Uterus (tissue), 4 donors: Measurements from ENCODE around the gene CCDC158. TPM values are rescaled to one million over a fixed set of nuclear protein-coding genes. Genes with fewer than 3 reads are reported as not detected.
"Not testable (repeated sequence)": the region's sequence is repeated elsewhere in the genome, so short reads cannot be mapped to it uniquely, and the experiment has no call there.

Experiments
- DNase-seq, 2 donors: peaks; one replicate each; pipeline ENCODE4 v3.0.0-alpha.2; 2019 to 2020
- H3K27ac ChIP-seq, 2 donors: fragments of 200-600 bp; sonication (generic); 1 replicate in 1 of 2; 2 replicates in 1 of 2; pipeline ENCODE4 v1.5.1; 2016 to 2018
- H3K27me3 ChIP-seq, 2 donors: fragments of 200-600 bp; sonication (generic); one replicate each; pipeline ENCODE4 v1.5.1; 2018 to 2019; ENCODE audit warnings: control low read depth in 1 of 2
- H3K36me3 ChIP-seq, 2 donors: fragments of 200-600 bp; sonication (generic); one replicate each; pipeline ENCODE4 v1.5.1; 2019; ENCODE audit warnings: control low read depth in 1 of 2
- H3K4me1 ChIP-seq, 2 donors: fragments of 200-600 bp; sonication (generic); one replicate each; pipeline ENCODE4 v1.5.1; 2018 to 2019; ENCODE audit warnings: control low read depth in 1 of 2
- H3K4me3 ChIP-seq, 2 donors: fragments of 200-600 bp; sonication (generic); 1 replicate in 1 of 2; 2 replicates in 1 of 2; pipeline ENCODE4 v1.5.1; 2018 to 2019; ENCODE audit warnings: mild to moderate bottlenecking in 1 of 2
- H3K9me3 ChIP-seq, 2 donors: fragments of 200-600 bp; sonication (generic); one replicate each; pipeline ENCODE4 v1.5.1; 2019; ENCODE audit warnings: control low read depth in 1 of 2
- POLR2A ChIP-seq, 2 donors: fragments of 450-650 bp; IDR thresholded peaks; one replicate each; pipeline ENCODE4 v1.6.1; 2016; ENCODE audit warnings: antibody characterized with exemption in 2 of 2, mild to moderate bottlenecking in 1 of 2, moderate library complexity in 1 of 2
- intact Hi-C: fragments of 100-400 bp; cut with DNase I; formaldehyde crosslinking; loops from one replicate; pipeline ENCODE4 v1.15.1; 2023; ENCODE audit warnings: low total_unique reads
- total RNA-seq, 4 donors: library from RNA; depleted of rRNA in 3 of 4; stranded (reverse); fragments of >200 nt in 3 of 4; gene quantifications; one replicate each; pipeline versions ENCODE4 v1.1.0 to v1.2.4, GENCODE V29; 2014 to 2023
- TF ChIP-seq, protein P1 (sequence below), 4 experiments: fragments of 200-600 bp in 2 of 4; fragments of 450-650 bp in 2 of 4; sonication (generic) in 2 of 4; IDR thresholded peaks; one replicate each; pipeline ENCODE4 v1.5.1; 2016 to 2019; ENCODE audit warnings: antibody characterized with exemption in 4 of 4, mild to moderate bottlenecking in 2 of 4, moderate library complexity in 1 of 4
- donor health status: DM: yes; HTN: yes; CAD: no.

CCDC158 gene
- total RNA-seq, 4 donors from 2014 or later: under 0.01 to 2.2 (median 0.34) TPM; not detected in 1

DNA sequence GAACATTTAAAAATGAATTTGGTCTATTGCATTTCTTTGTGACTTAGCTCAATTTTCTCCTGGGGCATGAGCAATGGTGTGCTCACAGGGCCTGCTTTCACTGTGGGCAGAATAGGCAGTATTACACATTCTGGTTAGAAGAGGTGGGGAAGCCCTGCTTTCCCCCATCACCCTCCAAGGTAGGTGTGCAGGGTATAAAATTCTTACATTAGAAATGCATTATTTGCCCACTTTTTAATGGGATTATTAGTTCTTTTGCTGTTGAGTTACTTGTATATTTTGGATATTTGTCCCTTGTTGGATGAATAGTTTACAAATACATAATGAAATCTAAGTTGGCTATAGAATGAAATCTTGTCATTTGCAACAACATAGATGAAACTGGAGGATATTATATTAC is 122.7 kb downstream of the CCDC158 start:
- intact Hi-C loops: no loop called here
- H3K4me3 ChIP-seq: no peak overlapping the region
- H3K27me3 ChIP-seq: no peaks in the 10 kb centered on the region
- no peak for TF ChIP-seq POLR2A (IDR thresholded peaks at IDR 0.05)
- TF ChIP-seq, protein P1, sequence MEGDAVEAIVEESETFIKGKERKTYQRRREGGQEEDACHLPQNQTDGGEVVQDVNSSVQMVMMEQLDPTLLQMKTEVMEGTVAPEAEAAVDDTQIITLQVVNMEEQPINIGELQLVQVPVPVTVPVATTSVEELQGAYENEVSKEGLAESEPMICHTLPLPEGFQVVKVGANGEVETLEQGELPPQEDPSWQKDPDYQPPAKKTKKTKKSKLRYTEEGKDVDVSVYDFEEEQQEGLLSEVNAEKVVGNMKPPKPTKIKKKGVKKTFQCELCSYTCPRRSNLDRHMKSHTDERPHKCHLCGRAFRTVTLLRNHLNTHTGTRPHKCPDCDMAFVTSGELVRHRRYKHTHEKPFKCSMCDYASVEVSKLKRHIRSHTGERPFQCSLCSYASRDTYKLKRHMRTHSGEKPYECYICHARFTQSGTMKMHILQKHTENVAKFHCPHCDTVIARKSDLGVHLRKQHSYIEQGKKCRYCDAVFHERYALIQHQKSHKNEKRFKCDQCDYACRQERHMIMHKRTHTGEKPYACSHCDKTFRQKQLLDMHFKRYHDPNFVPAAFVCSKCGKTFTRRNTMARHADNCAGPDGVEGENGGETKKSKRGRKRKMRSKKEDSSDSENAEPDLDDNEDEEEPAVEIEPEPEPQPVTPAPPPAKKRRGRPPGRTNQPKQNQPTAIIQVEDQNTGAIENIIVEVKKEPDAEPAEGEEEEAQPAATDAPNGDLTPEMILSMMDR (IDR thresholded peaks at IDR 0.05): no peak
- no peak overlapping the region for H3K27ac ChIP-seq
- no peaks in the 10 kb centered on the region for H3K9me3 ChIP-seq
- H3K36me3 ChIP-seq: no peaks in the 10 kb centered on the region
- no peak for DNase-seq
- H3K4me1 ChIP-seq: no peaks in the 10 kb centered on the region

DNA sequence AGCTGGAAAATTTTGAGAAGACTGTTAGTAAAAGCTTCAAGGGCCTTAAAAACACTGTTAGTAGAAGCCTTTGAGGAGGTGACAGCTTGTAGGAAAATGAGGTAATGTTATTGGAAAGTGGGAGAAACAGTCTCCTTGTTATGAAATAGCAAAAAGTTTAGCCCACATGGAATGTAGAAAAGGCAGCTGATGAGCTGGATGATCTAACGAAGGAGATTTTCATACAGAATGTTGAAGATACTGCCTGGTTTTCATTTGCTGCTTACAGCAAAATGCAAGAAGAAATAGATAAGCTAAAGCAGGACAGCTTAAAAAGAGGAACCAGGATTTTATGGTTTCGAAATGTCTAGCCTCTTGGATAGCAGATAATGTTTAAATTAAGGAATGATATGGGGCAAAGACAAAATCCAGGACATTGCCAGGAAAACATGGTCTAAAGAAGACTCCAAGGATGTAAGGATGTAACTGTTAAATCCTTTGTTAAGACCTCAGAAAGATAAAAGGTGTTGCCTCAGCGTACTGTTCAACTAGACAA is 124.6 kb downstream of the CCDC158 start:
- Histone ChIP-seq H3K4me3 (no peak overlapping the region), H3K9me3 (no peaks in the 10 kb centered on the region), H3K27me3 (no peaks in the 10 kb centered on the region), H3K27ac (no peak overlapping the region), H3K4me1 (no peaks in the 10 kb centered on the region), H3K36me3 (no peaks in the 10 kb centered on the region)
- no peak for DNase-seq
- TF ChIP-seq, protein P1 (IDR thresholded peaks at IDR 0.05): no peak
- TF ChIP-seq POLR2A (IDR thresholded peaks at IDR 0.05): no peak
- intact Hi-C loops: no loop called here

DNA sequence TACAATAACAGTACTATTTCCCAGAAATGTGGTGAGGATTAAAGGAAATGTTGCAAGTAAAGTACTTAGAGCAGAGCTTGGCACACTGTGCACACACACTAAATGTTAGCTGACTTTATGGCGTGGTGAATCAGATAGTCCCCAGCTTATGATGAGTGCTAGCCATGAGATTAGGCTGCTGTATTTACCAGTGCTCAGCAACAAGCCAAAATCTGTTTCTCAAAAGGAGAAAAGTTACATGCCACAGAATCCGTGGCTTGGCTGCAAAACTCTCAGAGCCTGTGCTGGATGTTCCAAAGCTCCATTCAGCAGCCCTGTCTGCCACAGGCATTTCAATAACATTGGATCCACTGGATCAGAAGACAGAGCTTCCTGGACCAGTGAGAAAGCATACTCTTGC is 127.2 kb downstream of the CCDC158 start:
- no peaks in the 10 kb centered on the region for H3K36me3 ChIP-seq
- DNase-seq: no peak
- intact Hi-C loops: no loop called here
- H3K27me3 ChIP-seq: no peaks in the 10 kb centered on the region
- no peak overlapping the region for H3K4me3 ChIP-seq
- H3K4me1 ChIP-seq: no peaks in the 10 kb centered on the region
- H3K27ac ChIP-seq: no peak overlapping the region
- no peaks in the 10 kb centered on the region for H3K9me3 ChIP-seq
- TF ChIP-seq, protein P1 (IDR thresholded peaks at IDR 0.05): no peak
- no peak for TF ChIP-seq POLR2A (IDR thresholded peaks at IDR 0.05)

DNA sequence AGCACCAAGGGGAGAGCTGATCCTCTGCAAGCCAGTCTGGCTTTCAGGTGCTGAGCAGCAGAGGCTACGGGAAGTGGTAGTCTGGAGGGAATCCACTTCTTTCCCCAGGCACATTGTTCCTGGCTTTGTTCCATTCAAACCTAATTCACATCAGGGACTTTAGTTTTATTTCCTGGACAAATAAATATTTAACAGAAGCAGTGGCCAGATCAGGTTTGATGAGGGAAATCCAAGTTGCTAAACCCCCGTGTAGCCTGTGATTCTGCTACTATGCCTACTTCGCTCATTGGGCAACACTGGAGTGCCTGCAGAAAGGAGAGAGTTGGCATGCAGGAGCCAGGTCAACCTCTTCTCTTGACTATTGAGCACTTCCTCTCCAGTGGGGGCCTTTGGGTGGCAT is 128.2 kb downstream of the CCDC158 start:
- Histone ChIP-seq H3K27ac (no peak overlapping the region), H3K36me3 (no peaks in the 10 kb centered on the region), H3K4me3 (no peak overlapping the region), H3K9me3 (no peaks in the 10 kb centered on the region), H3K4me1 (no peaks in the 10 kb centered on the region), H3K27me3 (no peaks in the 10 kb centered on the region)
- DNase-seq: no peak
- TF ChIP-seq, protein P1 (IDR thresholded peaks at IDR 0.05): no peak
- TF ChIP-seq POLR2A (IDR thresholded peaks at IDR 0.05): no peak
- intact Hi-C loops: no loop called here

DNA sequence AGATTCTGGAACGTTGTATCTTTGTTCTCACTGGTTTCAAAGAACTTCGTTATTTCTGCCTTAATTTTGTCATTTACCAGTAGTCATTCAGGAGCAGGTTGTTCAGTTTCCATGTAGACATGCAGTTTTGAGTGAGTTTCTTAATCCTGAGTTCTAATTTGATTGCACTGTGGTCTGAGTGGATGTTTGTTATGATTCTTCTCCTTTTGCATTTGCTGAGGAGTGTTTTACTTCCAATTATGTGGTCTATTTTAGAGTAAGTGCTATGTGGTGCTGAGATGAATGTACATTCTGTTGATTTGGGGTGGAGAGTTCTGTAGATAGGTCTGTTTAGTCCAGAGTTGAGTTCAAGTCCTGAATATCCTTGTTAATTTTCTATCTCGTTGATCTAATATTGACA is 133.1 kb downstream of the CCDC158 start:
- intact Hi-C loops, H3K9me3 ChIP-seq, H3K27me3 ChIP-seq, H3K36me3 ChIP-seq, H3K4me1 ChIP-seq, H3K27ac ChIP-seq, H3K4me3 ChIP-seq, DNase-seq: not testable (repeated sequence)

DNA sequence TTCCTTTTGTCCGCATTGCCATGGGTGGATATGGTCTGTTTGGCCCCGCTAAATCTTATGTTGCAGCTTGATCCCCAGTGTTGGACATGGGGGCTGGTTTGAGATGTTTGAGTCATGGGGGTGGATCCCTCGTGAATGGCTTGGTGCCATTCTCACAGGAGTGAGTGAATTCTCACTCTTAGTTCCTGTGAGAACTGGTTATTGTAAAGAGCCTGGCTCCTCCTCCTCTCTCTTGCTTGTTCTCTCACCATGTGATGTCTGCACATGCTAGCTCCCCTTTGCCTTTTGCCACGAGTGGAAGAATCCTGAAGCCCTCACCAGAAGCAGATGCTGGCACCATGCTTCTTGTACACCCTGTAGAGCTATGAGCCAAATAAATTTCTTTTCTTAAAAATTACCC is 137.0 kb downstream of the CCDC158 start:
- TF ChIP-seq POLR2A (IDR thresholded peaks at IDR 0.05): no peak
- TF ChIP-seq, protein P1 (IDR thresholded peaks at IDR 0.05): no peak
- Histone ChIP-seq H3K9me3 (no peaks in the 10 kb centered on the region), H3K36me3 (no peaks in the 10 kb centered on the region), H3K27me3 (no peaks in the 10 kb centered on the region), H3K27ac (no peak overlapping the region), H3K4me3 (no peak overlapping the region), H3K4me1 (no peaks in the 10 kb centered on the region)
- intact Hi-C loops: no loop called here
- DNase-seq: no peak
